Heart left ventricle (tissue), 16 donors: ENCODE measurements around the gene LARGE2. TPM values are rescaled to one million over a fixed set of nuclear protein-coding genes. Genes with fewer than 3 reads are reported as not detected.

Experiments used
- ATAC-seq, 4 donors: fragments of 200-7000 bp; cut with Tn5 transposase; one replicate each; pipeline ENCODE4 v1.9.1; 2020 to 2022; ENCODE audit warnings: moderate library complexity in 4 of 4, mild to moderate bottlenecking in 3 of 4, moderate number of reproducible peaks in 1 of 4
- DNase-seq, 5 donors: peaks; one replicate each; pipeline ENCODE4 v3.0.0-alpha.2; 2020
- H3K27ac ChIP-seq, 12 donors: fragments of 200-600 bp; sonication (generic) in 4 of 12; one replicate each; pipeline versions ENCODE4 v1.5.0 to v1.8.0; 2016 to 2022; ENCODE audit warnings: mild to moderate bottlenecking in 2 of 12
- H3K27me3 ChIP-seq, 9 donors: fragments of 200-600 bp; sonication (generic) in 2 of 9; one replicate each; pipeline versions ENCODE4 v1.5.1 to v1.8.0; 2016 to 2022; ENCODE audit warnings: mild to moderate bottlenecking in 3 of 9
- H3K36me3 ChIP-seq, 9 donors: fragments of 200-600 bp; sonication (generic) in 2 of 9; one replicate each; pipeline versions ENCODE4 v1.5.0 to v1.8.0; 2018 to 2022; ENCODE audit warnings: mild to moderate bottlenecking in 2 of 9
- H3K4me1 ChIP-seq, 12 donors: fragments of 200-600 bp; sonication (generic) in 4 of 12; one replicate each; pipeline versions ENCODE4 v1.5.0 to v1.8.0; 2016 to 2022; ENCODE audit warnings: mild to moderate bottlenecking in 3 of 12
- H3K4me3 ChIP-seq, 12 donors: fragments of 200-600 bp; sonication (generic) in 4 of 12; one replicate each; pipeline versions ENCODE4 v1.5.0 to v1.8.0; 2017 to 2022; ENCODE audit warnings: mild to moderate bottlenecking in 9 of 12, moderate library complexity in 4 of 12
- H3K9me3 ChIP-seq, 12 donors: fragments of 200-600 bp; sonication (generic) in 4 of 12; one replicate each; pipeline versions ENCODE4 v1.5.0 to v1.8.0; 2016 to 2022; ENCODE audit warnings: mild to moderate bottlenecking in 1 of 12
- POLR2A ChIP-seq, 2 donors: fragments of 450-650 bp; IDR thresholded peaks; one replicate each; pipeline ENCODE4 v1.6.1; 2017; ENCODE audit warnings: antibody characterized with exemption in 2 of 2, mild to moderate bottlenecking in 2 of 2, moderate library complexity in 2 of 2
- WGBS, 4 donors: extraction: QIAGEN DNeasy Blood & Tissue Kit in 2 of 4; methylation state at CpG; one replicate each; pipeline versions ENCODE4 v1.1.5 to v1.1.7; 2013 to 2018; 5-methylcytosine and 5-hydroxymethylcytosine counted together
- intact Hi-C, 10 donors: fragments of 100-400 bp; cut with DNase I; formaldehyde crosslinking; loops; one replicate each; pipeline versions ENCODE4 v1.11.1 to v1.14.2; 2022
- polyA plus RNA-seq, 2 donors: library from polyadenylated mRNA; stranded (reverse); fragments of 200-250 nt; gene quantifications; one replicate each; pipeline ENCODE4 v1.2.3, GENCODE V29; 2013
- total RNA-seq, 9 donors: library from RNA; depleted of rRNA in 2 of 9; stranded (reverse); fragments of >200 nt in 2 of 9; fragmentation: NEBNext Ultra II Directional in 3 of 9; extraction: Animal tissue kit (Norgen Biotek cat#: 25700) in 3 of 9; gene quantifications; one replicate each; pipeline versions ENCODE4 v1.1.0 to v1.2.4, GENCODE V29; 2016 to 2023
- TF ChIP-seq, protein P1 (sequence below), 12 donors: fragments of 200-600 bp; sonication (generic) in 4 of 12; IDR thresholded peaks; one replicate each; pipeline versions ENCODE4 v1.5.0 to v1.8.0; 2018 to 2022; ENCODE audit warnings: antibody characterized with exemption in 12 of 12, mild to moderate bottlenecking in 5 of 12
- donor health status: ischemic (EF 13 %, LVEDD 7.1; RV severe dilation, severe dysfunction).
- donor health status: healthy with polysubstance abuse.
- donor health status: DM: no; HTN: yes; CAD: no.
- donor health status: DM: no; HTN: no; CAD: no.
- donor health status: ischemic (EF 25% LVEDD 6.9; RV normal size, moderate dysfunction).
- donor health status: ischemic (EF 25% LVEDD 5.7; RV mildly dilated, moderate dysfunction).
- donor health status: healthy.
- donor health status: DM: yes; HTN: yes; CAD: no.
- donor health status: ischemic (EF 35%, LVEDD 5.7; RV mildly dilated, moderate dysfunction).
- donor health status: nonischemic (EF 11% LVEDD 7.7; RV severe dilation, severe dysfunction).
- donor health status: DM: yes; HTN: yes; CAD: no.
- donor health status: PGD.
- donor health status: ischemic (EF 29% LVEDD 5.4; RV normal size, mild dysfunction).
- donor health status: nonischemic (EF 23%, LVEDD 6.1; RV moderate dilation, normal function).

LARGE2 gene
- total and polyA plus RNA-seq, 11 donors, result 0.17 to 0.88 TPM; not detected in 9

DNA sequence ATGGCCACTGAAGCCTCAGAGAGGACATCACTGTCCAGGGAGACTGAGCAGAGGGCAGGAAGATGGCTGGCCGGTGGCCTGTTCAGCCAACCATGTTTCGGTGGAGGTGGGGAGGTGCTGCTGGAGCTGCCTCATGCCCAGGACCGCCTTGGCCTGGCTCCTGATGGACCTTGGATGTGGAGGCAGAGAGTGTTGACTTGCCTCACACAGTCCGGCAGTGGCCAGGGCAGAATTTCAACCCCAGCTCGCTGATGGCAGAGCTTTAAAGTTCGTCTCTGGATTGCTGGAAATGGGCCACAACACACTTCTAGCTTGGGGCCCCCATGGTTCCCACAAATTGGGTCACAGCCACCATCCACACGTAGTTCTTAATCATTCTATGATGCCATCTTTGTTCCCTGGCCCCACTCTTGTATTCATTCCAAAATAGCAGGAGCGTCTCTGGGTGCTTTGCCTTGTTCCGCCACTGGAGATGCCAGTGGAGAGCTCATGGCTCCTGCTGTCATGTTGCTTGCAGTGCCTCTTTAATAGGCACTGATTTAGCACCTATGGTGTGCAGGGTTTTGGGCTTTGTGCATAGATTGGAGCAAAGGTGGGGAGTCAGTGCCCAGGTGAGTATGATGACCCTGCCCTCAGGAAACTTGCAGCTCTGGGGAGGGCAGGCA is 31.4 kb upstream of the LARGE2 start:
- Histone ChIP-seq H3K27me3 (peaks cover 0 to 5% (median 0%) of the 10 kb centered on the region in 9 donors), H3K4me3 (no peak overlapping the region), H3K9me3 (no peaks in the 10 kb centered on the region), H3K27ac (no peak overlapping the region), H3K4me1 (peaks cover 0 to 12% (median 0%) of the 10 kb centered on the region in 12 donors), H3K36me3 (no peaks in the 10 kb centered on the region)
- DNase-seq (peak in 1 of 5 donors; percentile 37), ATAC-seq (no peak)
- WGBS, 4 donors, result 77 to 84% (median 80%) methylated on average over 5 to 9 of the region's 9 CpGs
- no peak for TF ChIP-seq POLR2A (IDR thresholded peaks at IDR 0.05)
- TF ChIP-seq, protein P1, sequence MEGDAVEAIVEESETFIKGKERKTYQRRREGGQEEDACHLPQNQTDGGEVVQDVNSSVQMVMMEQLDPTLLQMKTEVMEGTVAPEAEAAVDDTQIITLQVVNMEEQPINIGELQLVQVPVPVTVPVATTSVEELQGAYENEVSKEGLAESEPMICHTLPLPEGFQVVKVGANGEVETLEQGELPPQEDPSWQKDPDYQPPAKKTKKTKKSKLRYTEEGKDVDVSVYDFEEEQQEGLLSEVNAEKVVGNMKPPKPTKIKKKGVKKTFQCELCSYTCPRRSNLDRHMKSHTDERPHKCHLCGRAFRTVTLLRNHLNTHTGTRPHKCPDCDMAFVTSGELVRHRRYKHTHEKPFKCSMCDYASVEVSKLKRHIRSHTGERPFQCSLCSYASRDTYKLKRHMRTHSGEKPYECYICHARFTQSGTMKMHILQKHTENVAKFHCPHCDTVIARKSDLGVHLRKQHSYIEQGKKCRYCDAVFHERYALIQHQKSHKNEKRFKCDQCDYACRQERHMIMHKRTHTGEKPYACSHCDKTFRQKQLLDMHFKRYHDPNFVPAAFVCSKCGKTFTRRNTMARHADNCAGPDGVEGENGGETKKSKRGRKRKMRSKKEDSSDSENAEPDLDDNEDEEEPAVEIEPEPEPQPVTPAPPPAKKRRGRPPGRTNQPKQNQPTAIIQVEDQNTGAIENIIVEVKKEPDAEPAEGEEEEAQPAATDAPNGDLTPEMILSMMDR (IDR thresholded peaks at IDR 0.05), result no peak
- intact Hi-C loops, result no loop called here

GRCh38 chr11:45892856-45893255 is 29.6 kb upstream of the LARGE2 start:
- ATAC-seq, result peak in 2 of 4 donors; percentile 35 to 50
- TF ChIP-seq POLR2A (IDR thresholded peaks at IDR 0.05), result no peak
- TF ChIP-seq, protein P1 (IDR thresholded peaks at IDR 0.05), result no peak
- DNase-seq, result no peak

GRCh38 chr11:45894555-45895247 is 27.8 kb upstream of the LARGE2 start:
- intact Hi-C loops, result no loop called here
- Histone ChIP-seq H3K4me1 (peaks cover 0 to 19% (median 10%) of the 10 kb centered on the region in 12 donors), H3K27ac (no peak overlapping the region), H3K9me3 (no peaks in the 10 kb centered on the region), H3K27me3 (peaks cover 0 to 24% (median 0%) of the 10 kb centered on the region in 9 donors), H3K36me3 (no peaks in the 10 kb centered on the region), H3K4me3 (no peak overlapping the region)
- TF ChIP-seq POLR2A (IDR thresholded peaks at IDR 0.05), result no peak
- TF ChIP-seq, protein P1 (IDR thresholded peaks at IDR 0.05), result no peak
- 83 to 86% (median 84%) methylated on average over 5 to 6 of the region's 6 CpGs for WGBS, 4 donors
- DNase-seq (peak in 1 of 5 donors; percentile 22), ATAC-seq (no peak)

More at GRCh38 chr11:45892856-45893255, 29.6 kb upstream of the LARGE2 start:
- intact Hi-C loops, result no loop called here
- H3K4me1 ChIP-seq, result peaks cover 0 to 9% (median 0%) of the 10 kb centered on the region in 12 donors
- H3K27ac ChIP-seq, result no peak overlapping the region
- WGBS, 4 donors, result 75 to 83% (median 81%) methylated on average over 3 to 5 of the region's 5 CpGs
- H3K36me3 ChIP-seq, result no peaks in the 10 kb centered on the region
- peaks cover 0 to 10% (median 0%) of the 10 kb centered on the region in 9 donors for H3K27me3 ChIP-seq
- no peaks in the 10 kb centered on the region for H3K9me3 ChIP-seq
- H3K4me3 ChIP-seq, result no peak overlapping the region

DNA sequence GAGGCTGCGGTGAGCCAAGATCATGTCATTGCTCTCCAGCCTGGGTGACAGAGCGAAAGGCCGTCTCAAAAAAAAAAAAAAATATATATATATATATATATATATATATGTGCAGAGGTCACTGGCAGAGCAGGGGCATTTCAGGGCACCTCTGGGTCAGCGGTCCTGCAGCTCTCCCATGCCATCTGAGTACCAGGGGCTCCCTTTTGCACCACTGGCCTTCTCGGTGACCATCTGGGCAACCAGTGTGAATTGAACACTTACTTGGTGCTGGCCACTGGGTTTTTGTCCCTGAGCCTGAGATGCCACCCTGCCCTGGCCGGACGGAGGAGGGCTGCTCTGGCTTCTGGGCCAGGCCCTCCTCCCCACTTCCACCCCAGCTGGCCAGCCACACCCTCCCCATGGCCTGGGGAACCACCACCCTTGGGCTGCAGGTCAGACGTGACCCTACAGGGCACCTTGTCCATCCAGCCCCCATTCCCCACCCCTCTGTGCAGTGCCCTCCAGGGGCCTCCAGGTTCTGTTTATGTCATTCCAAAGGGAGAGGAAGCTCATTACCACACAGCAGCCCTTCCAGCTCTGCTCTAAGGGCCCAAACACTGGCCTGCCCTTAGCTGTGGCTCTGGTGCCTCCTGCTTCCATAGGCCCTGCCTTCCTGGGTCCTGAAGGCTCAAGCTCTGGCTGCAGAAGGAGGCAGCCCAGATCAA is 26.8 kb upstream of the LARGE2 start:
- Histone ChIP-seq H3K4me3 (no peak overlapping the region), H3K4me1 (peaks cover 2 to 29% (median 15%) of the 10 kb centered on the region in 12 donors), H3K36me3 (no peaks in the 10 kb centered on the region), H3K27ac (no peak overlapping the region), H3K9me3 (no peaks in the 10 kb centered on the region), H3K27me3 (peaks cover 0 to 30% (median 0%) of the 10 kb centered on the region in 9 donors)
- ATAC-seq (no peak), DNase-seq (peak in 1 of 5 donors; percentile 19)
- TF ChIP-seq, protein P1 (IDR thresholded peaks at IDR 0.05), result no peak
- TF ChIP-seq POLR2A (IDR thresholded peaks at IDR 0.05), result no peak
- intact Hi-C loops, result no loop called here
- WGBS, 4 donors, result 89 to 95% (median 91%) methylated on average over 8 of the region's 8 CpGs
